GM21737 (cell line): Measurements from ENCODE around the gene TMEM79.

ENCODE experiments used
- ATAC-seq: cut with Tn5 transposase; IDR thresholded peaks from one replicate; pipeline ENCODE4 v1.9.1; 2021; ENCODE audit warnings: mild to moderate bottlenecking, moderate library complexity; ENCODE audit not compliant: unreplicated experiment

The TMEM79 gene

GRCh38 chr1:156262461-156263287 lies 21.5 kb upstream of the TMEM79 start:
- no peak for ATAC-seq

- no peak for ATAC-seq
These were observed 20.9 kb upstream of the TMEM79 start for GRCh38 chr1:156263288-156263655.

GRCh38 chr1:156266051-156266450 lies 18.1 kb upstream of the TMEM79 start:
- no peak for ATAC-seq

GRCh38 chr1:156268336-156268735 lies 15.8 kb upstream of the TMEM79 start:
- no peak for ATAC-seq

GRCh38 chr1:156270314-156270713 lies 13.8 kb upstream of the TMEM79 start:
- ATAC-seq, result no peak

GRCh38 chr1:156276532-156276931 lies 7.6 kb upstream of the TMEM79 start:
- ATAC-seq, result no peak

GRCh38 chr1:156276966-156277381 lies 7.2 kb upstream of the TMEM79 start:
- no peak for ATAC-seq

- ATAC-seq, result no peak
These were observed 4.3 kb upstream of the TMEM79 start for GRCh38 chr1:156279837-156280236.

- no peak for ATAC-seq
These were observed 2.8 kb upstream of the TMEM79 start for GRCh38 chr1:156281281-156281680.

- ATAC-seq, result peak; percentile 16
These were observed 2.2 kb upstream of the TMEM79 start for GRCh38 chr1:156281693-156282478.

GRCh38 chr1:156282479-156283222 lies 1.5 kb upstream of the TMEM79 start, which contains the start of gene SMG5:
TSS of gene SMG5 (minus strand) at chr1:156282825. CDS start at chr1:156282680, 145 bp downstream.
- peak; percentile 76 for ATAC-seq

GRCh38 chr1:156283521-156283920 lies 604 bp upstream of the TMEM79 start:
- ATAC-seq, result no peak

- no peak for ATAC-seq
These were observed 632 bp downstream of the TMEM79 start for GRCh38 chr1:156284757-156285156.

- no peak for ATAC-seq
These were observed 1.3 kb downstream of the TMEM79 start for GRCh38 chr1:156285437-156285836.

- ATAC-seq, result no peak
These were observed 1.9 kb downstream of the TMEM79 start for GRCh38 chr1:156286061-156286460.

- ATAC-seq, result no peak
These were observed 5.7 kb downstream of the TMEM79 start for GRCh38 chr1:156289857-156290256.

GRCh38 chr1:156291226-156292061 lies 7.3 kb downstream of the TMEM79 start:
- no peak for ATAC-seq

GRCh38 chr1:156293098-156293434 lies 8.9 kb downstream of the TMEM79 start:
- no peak for ATAC-seq

GRCh38 chr1:156293895-156294294 lies 9.8 kb downstream of the TMEM79 start:
- ATAC-seq, result no peak

- ATAC-seq, result no peak
These were observed 11.3 kb downstream of the TMEM79 start, which contains the start of gene GLMP for GRCh38 chr1:156295391-156295947. TSS of gene GLMP (minus strand) at chr1:156295679. CDS start at chr1:156295645, 34 bp downstream.
